NCI-H1930 (cell line): ENCODE results near the gene TMED10.
"Not testable (repeated sequence)": the region's sequence is repeated elsewhere in the genome, so short reads cannot be mapped to it uniquely, and the experiment has no call there.

Experiments used
- DNase-seq, 2 experiments: peaks; one replicate each; lab custom pipeline; 2025; lab: John Stamatoyannopoulos, UW

The TMED10 gene

GRCh38 chr14:75158843-75159614 is 17.4 kb downstream of the TMED10 start:
- no peak for DNase-seq

GRCh38 chr14:75156901-75157300 is 19.5 kb downstream of the TMED10 start:
- no peak for DNase-seq

GRCh38 chr14:75156111-75156510 is 20.3 kb downstream of the TMED10 start:
- no peak for DNase-seq

GRCh38 chr14:75155169-75155568 is 21.2 kb downstream of the TMED10 start:
- DNase-seq: no peak

DNA sequence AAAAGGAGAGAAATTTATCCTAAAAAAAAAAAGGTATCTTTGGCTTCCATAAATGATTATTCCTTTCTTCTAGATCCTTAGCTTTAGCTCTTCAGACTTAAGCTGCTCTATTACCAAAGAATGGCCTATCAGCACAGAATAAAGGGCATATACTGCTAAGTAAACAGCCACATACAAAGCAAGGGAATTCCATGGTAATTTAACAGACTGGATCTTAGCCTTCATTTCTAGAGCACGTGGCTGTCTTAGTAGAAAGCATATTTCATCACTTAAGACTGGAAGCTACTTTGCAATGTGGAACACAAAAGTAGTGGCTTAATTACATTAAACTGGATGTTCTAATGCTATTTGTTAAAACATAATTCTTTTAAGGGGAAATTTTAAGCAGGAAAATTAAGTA is 23.1 kb downstream of the TMED10 start:
- DNase-seq: no peak

- no peak for DNase-seq
Observed at GRCh38 chr14:75151851-75152250, 24.6 kb downstream of the TMED10 start.

DNA sequence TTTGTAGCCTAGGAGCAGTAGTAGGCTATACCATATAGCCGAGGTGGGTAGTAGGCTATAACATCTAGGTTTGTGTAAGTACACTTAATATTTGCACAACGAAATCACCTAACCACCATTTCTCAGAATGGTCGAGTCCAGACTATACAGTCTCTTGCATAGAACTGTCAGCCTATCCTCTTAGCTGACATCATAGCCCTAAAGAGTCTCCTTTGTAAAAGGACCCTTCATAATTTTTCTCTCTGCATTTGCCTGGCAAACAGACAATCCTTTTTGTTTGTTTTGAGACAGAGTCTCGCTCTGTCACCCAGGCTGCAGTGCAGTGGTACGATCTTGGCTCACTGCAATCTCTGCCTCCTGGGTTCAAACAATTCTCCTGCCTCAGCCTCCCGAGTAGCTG is 25.8 kb downstream of the TMED10 start:
- DNase-seq: not testable (repeated sequence)

- DNase-seq: no peak
Observed at GRCh38 chr14:75150150-75150549, 26.3 kb downstream of the TMED10 start.

DNA sequence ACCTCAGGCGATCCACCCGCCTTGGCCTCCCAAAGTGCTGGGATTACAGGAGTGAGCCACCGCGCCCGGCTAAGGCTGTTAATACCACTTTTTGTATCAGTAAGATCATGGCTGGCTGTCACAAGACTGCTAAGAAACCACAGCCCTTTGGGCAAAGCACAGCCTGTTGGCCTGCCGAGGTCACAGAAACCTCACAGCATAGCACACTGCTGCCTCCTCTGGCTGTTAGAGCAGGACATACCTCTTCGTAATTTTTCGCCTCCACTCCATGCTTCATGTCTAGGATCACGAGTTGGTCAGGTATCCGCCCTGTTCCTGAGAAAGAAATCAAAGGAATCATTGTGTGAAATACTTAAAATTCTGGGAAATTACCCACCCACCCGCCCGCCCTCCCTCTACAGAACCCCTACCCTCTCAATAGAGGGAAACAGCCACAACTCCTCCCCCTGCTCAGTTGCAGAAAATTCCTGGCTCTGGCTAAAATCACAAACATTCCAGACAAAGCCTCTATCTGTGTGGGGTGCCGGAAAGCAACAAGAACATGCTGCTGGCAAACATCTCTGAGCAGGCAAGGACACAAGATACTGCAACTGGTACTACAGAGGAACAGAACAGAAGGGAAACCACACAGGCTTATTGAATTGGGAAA is 28.9 kb downstream of the TMED10 start:
- no peak for DNase-seq

- no peak for DNase-seq
Observed at GRCh38 chr14:75144944-75145343, 31.5 kb downstream of the TMED10 start.

- no peak for DNase-seq
Observed at GRCh38 chr14:75143761-75144527, 32.5 kb downstream of the TMED10 start.

- DNase-seq: no peak
Observed at GRCh38 chr14:75142494-75142893, 33.9 kb downstream of the TMED10 start.

- no peak for DNase-seq
Observed at GRCh38 chr14:75141967-75142366, 34.4 kb downstream of the TMED10 start.

DNA sequence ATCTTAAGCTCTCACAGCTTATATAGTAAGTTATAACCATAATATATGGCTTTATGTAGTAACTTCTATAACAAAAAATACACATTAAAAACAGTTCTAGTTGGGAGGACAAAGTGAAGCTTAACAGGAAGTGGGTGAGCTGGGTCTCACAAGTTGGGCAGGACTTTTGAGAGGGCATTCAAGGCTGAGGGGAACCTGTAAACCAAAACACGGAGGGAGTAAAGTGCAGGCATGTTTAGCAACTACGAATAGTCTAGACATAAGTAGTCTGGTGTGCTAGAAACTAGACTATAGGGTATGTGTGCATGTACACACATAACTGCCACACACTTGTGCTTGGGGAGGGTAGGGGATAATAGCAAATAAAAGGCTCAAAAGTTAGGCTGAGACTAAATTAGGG is 35.4 kb downstream of the TMED10 start:
- no peak for DNase-seq

DNA sequence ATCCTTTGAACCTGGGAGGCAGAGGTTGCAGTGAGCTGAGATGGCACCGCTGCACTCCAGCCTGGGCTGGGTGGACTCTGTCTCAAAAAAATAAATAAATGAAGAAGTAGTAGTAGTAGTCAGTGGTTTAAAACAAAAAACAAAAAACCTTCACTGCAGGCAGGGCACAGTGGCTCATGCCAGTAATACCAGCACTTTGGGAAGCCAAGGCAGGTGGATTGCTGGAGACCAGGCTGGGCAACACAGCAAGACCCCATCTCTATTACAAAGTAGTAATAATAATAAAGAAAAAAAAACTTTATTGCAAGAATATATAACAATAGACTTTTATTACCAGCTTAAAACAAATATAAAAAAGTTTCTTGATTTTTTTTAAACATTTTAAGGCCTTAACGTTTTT is 35.8 kb downstream of the TMED10 start:
- DNase-seq: no peak

DNA sequence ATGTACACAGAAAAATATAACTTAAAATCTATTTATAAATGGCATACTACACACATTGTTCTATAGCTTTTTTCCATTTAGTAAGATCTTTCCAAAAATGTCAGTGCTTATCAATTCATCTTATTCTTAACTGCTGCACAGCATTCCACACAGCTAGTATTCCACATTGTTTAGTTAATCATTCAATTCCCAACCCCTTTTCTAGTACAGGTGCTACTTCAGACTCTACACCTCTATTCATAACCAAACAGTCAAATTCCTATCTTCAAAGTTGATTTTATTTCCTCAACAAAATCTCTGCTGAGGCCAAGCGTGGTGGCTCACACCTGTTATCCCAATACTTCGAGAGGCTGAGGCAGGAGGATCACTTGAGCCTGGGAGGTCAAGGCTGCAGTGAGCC is 37.2 kb downstream of the TMED10 start:
- no peak for DNase-seq

DNA sequence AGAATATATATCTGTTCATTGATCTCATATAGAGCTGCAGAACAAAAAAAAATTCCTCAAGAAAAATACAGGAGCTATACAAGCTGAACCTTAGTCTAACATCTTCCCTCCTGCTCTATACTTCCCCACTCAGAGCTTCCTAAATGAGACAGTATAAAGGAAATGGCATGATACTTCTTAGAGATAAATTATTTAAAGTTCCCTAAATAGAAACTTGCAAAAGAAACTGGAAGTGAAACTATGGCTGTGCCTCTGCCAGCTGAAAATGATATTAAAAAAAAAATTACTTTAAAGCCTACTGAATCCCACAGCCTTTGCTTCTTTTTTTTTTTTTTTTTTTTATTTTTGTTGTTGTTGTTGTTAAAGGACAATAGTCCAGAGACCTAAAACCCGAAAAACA is 37.9 kb downstream of the TMED10 start:
- DNase-seq: no peak

DNA sequence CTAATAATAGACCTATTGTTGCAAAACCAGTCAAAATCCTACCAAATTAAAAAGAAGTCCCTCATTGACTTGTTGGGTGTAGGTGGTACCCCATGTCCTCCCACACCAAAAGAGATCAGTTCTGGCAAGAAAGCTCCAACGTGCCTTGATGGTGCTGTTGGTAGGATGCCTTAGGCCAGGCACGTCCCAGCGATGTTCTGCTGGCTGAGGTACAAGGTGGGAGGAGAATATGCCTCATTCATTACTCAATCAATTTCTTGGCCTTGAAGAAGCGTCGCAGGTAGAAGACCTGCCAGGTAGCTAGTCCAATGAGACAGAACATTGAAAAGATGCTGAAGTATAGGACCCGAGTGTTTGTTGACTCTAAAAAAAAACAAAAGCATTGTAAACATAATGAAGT is 41.8 kb downstream of the TMED10 start:
- no peak for DNase-seq

DNA sequence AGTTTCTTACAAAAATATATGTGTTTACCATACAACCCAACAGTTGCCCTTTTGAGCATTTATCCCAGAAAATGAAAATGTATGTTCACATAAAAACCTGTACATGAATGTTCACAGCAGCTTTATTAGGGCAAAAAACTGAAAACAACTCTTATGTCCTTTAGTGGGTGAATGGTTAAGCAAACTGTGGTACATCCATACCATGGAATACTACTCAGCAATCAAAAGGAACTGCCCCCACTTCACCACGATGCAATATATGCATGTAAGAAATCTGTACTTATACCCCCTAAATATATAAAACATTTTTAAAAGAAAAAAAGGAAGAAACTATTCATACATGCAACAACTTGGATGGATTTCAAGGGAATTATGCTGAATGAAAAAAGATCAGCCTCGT is 42.8 kb downstream of the TMED10 start:
- DNase-seq: no peak

- DNase-seq: peak; percentile 39 to 71
Observed at GRCh38 chr14:75132382-75133086, 43.9 kb downstream of the TMED10 start.

GRCh38 chr14:75128596-75128990 is 47.8 kb downstream of the TMED10 start:
- no peak for DNase-seq

GRCh38 chr14:75127903-75128595 is 48.4 kb downstream of the TMED10 start:
- DNase-seq: no peak
